SK-N-SH treated with all-trans-retinoic acid at 6 μM for 48 hours (cell line): ENCODE results near the gene ERFE.

Experiments
- ATAC-seq: fragments of 200-7000 bp; cut with Tn5 transposase; 3 replicates; pipeline ENCODE4 v1.9.1; 2020; ENCODE audit warnings: mild to moderate bottlenecking, moderate library complexity
- ARNTL ChIP-seq: fragments of 450-650 bp; formaldehyde crosslinking; IDR thresholded peaks from 2 replicates; pipeline ENCODE4 v1.5.0; 2020; ENCODE audit warnings: low read depth, mild to moderate bottlenecking, moderate library complexity, borderline replicate concordance
- BACH2 ChIP-seq: fragments of 250-450 bp; sonication (Bioruptor Pico); IDR thresholded peaks from 2 replicates; pipeline ENCODE4 v1.9.0; 2021; ENCODE audit warnings: mild to moderate bottlenecking, borderline replicate concordance
- CREB5 ChIP-seq: fragments of 250-450 bp; sonication (Bioruptor Pico); IDR thresholded peaks from 2 replicates; pipeline ENCODE4 v1.5.1; 2020; ENCODE audit warnings: low read depth, mild to moderate bottlenecking, moderate library complexity
- CSDC2 ChIP-seq: fragments of 250-450 bp; sonication (Bioruptor Pico); IDR thresholded peaks from 2 replicates; pipeline ENCODE4 v1.5.0; 2020; ENCODE audit warnings: mild to moderate bottlenecking, moderate library complexity
- CSRNP3 ChIP-seq: fragments of 250-450 bp; sonication (Bioruptor Pico); IDR thresholded peaks from 2 replicates; pipeline ENCODE4 v1.5.1; 2021; ENCODE audit warnings: mild to moderate bottlenecking, moderate library complexity
- GLIS3 ChIP-seq: fragments of 250-450 bp; sonication (Bioruptor Pico); IDR thresholded peaks from 2 replicates; pipeline ENCODE4 v1.5.0; 2020; ENCODE audit warnings: mild to moderate bottlenecking, moderate library complexity
- ISL1 ChIP-seq: fragments of 250-450 bp; sonication (Bioruptor Pico); IDR thresholded peaks from 2 replicates; pipeline ENCODE4 v2.1.2; 2022; ENCODE audit warnings: mild to moderate bottlenecking, moderate library complexity
- OSR1 ChIP-seq: fragments of 250-450 bp; sonication (Bioruptor Pico); IDR thresholded peaks from 2 replicates; pipeline ENCODE4 v1.8.0; 2022; ENCODE audit warnings: moderate library complexity, mild to moderate bottlenecking, inconsistent platforms
- PATZ1 ChIP-seq: fragments of 250-450 bp; sonication (Bioruptor Pico); IDR thresholded peaks from 2 replicates; pipeline ENCODE4 v1.8.0; 2020; ENCODE audit warnings: mild to moderate bottlenecking, moderate library complexity, borderline replicate concordance
- POU6F1 ChIP-seq: fragments of 250-450 bp; sonication (Bioruptor Pico); IDR thresholded peaks from 2 replicates; pipeline ENCODE4 v1.8.0; 2021; ENCODE audit warnings: low read depth, mild to moderate bottlenecking, moderate library complexity, borderline replicate concordance
- PPARA ChIP-seq: fragments of 250-450 bp; sonication (Bioruptor Pico); IDR thresholded peaks from 2 replicates; pipeline ENCODE4 v1.5.0; 2020; ENCODE audit warnings: mild to moderate bottlenecking, borderline replicate concordance
- RARB ChIP-seq: fragments of 250-450 bp; sonication (Bioruptor Pico); IDR thresholded peaks from 2 replicates; pipeline ENCODE4 v1.8.0; 2021; ENCODE audit warnings: mild to moderate bottlenecking, moderate library complexity
- SNAI2 ChIP-seq: fragments of 250-450 bp; sonication (Bioruptor Pico); IDR thresholded peaks from 2 replicates; pipeline ENCODE4 v1.5.0; 2020; ENCODE audit warnings: mild to moderate bottlenecking, moderate library complexity
- TCF4 ChIP-seq: fragments of 250-450 bp; sonication (Bioruptor Pico); IDR thresholded peaks from 2 replicates; pipeline ENCODE4 v1.8.0; 2021; ENCODE audit warnings: mild to moderate bottlenecking, moderate library complexity, borderline replicate concordance
- TOX ChIP-seq: fragments of 250-450 bp; sonication (Bioruptor Pico); IDR thresholded peaks from 2 replicates; pipeline ENCODE4 v1.8.0; 2021; ENCODE audit warnings: mild to moderate bottlenecking, moderate library complexity, borderline replicate concordance
- TSHZ2 ChIP-seq: fragments of 250-450 bp; sonication (Bioruptor Pico); IDR thresholded peaks from 2 replicates; pipeline ENCODE4 v1.5.0; 2020; ENCODE audit warnings: mild to moderate bottlenecking, moderate library complexity
- ZC3H10 ChIP-seq: fragments of 250-450 bp; sonication (Bioruptor Pico); IDR thresholded peaks from 2 replicates; pipeline ENCODE4 v1.5.1; 2021; ENCODE audit warnings: mild to moderate bottlenecking, moderate library complexity
- ZFP3 ChIP-seq: fragments of 250-450 bp; sonication (Bioruptor Pico); IDR thresholded peaks from 2 replicates; pipeline ENCODE4 v1.5.0; 2020; ENCODE audit warnings: mild to moderate bottlenecking, moderate library complexity
- ZFP30 ChIP-seq: fragments of 450-650 bp; formaldehyde crosslinking; IDR thresholded peaks from 2 replicates; pipeline ENCODE4 v1.5.0; 2022; ENCODE audit warnings: mild to moderate bottlenecking, moderate library complexity
- ZNF565 ChIP-seq: fragments of 450-650 bp; formaldehyde crosslinking; conservative IDR thresholded peaks from 2 replicates; pipeline ENCODE4 v1.5.0; 2020; ENCODE audit warnings: low read depth, mild to moderate bottlenecking, moderate library complexity
- ZNF70 ChIP-seq: fragments of 450-650 bp; formaldehyde crosslinking; IDR thresholded peaks from 2 replicates; pipeline ENCODE4 v1.5.0; 2020; ENCODE audit warnings: mild to moderate bottlenecking, moderate library complexity
- ZNF8 ChIP-seq: fragments of 450-650 bp; formaldehyde crosslinking; IDR thresholded peaks from 2 replicates; pipeline ENCODE4 v1.5.0; 2020; ENCODE audit warnings: mild to moderate bottlenecking, moderate library complexity

Gene ERFE

GRCh38 chr2:238159661-238160205, 963 bp downstream of the ERFE start:
- ATAC-seq, result no peak
- TF ChIP-seq POU6F1 (CRISPR knock-in tag) (no peak), ISL1 (no peak), BACH2 (CRISPR knock-in tag) (no peak), TOX (CRISPR knock-in tag) (no peak), OSR1 (CRISPR knock-in tag) (no peak), ZNF8 (no peak)

GRCh38 chr2:238160206-238161129, 1.7 kb downstream of the ERFE start:
- peak; percentile 21; the same call in 2 of the 3 replicates for ATAC-seq
- TF ChIP-seq TOX (CRISPR knock-in tag) (no peak), RARB (CRISPR knock-in tag) (no peak), ZFP30 (CRISPR knock-in tag) (no peak), CSDC2 (no peak), ZFP3 (CRISPR knock-in tag) (no peak), BACH2 (CRISPR knock-in tag) (no peak), ARNTL (CRISPR knock-in tag) (no peak), ZNF70 (CRISPR knock-in tag) (no peak), PATZ1 (CRISPR knock-in tag) (no peak), CSRNP3 (no peak), ZNF565 (CRISPR knock-in tag) (no peak)

GRCh38 chr2:238161291-238162051, 2.7 kb downstream of the ERFE start:
- TF ChIP-seq CSRNP3 (no peak), TSHZ2 (CRISPR knock-in tag) (no peak), CSDC2 (no peak), ZFP3 (CRISPR knock-in tag) (no peak), SNAI2 (no peak), RARB (CRISPR knock-in tag) (no peak), ZNF565 (CRISPR knock-in tag) (no peak), PPARA (CRISPR knock-in tag) (no peak), POU6F1 (CRISPR knock-in tag) (no peak), ZNF70 (CRISPR knock-in tag) (no peak), ISL1 (no peak), TOX (CRISPR knock-in tag) (no peak), BACH2 (CRISPR knock-in tag) (no peak), ZNF8 (no peak), CREB5 (no peak), ZC3H10 (no peak), GLIS3 (CRISPR knock-in tag) (no peak), TCF4 (no peak), OSR1 (CRISPR knock-in tag) (no peak)

More at GRCh38 chr2:238161291-238162051, 2.7 kb downstream of the ERFE start:
- ATAC-seq, result no peak
